DOHH2 (cell line): Measurements from ENCODE around the gene ABCB8.
A peak's percentile ranks its signal among the peaks of the same experiment; 100 is the strongest.

Source experiments
- CTCF ChIP-seq: fragments of 200-600 bp; sonication (generic); IDR thresholded peaks from one replicate; pipeline ENCODE4 v1.5.1; 2014; ENCODE audit warnings: antibody characterized with exemption, mild to moderate bottlenecking, low read depth, low read length; ENCODE audit not compliant: poor library complexity, severe bottlenecking
- EZH2phosphoT487 ChIP-seq: fragments of 200-600 bp; sonication (generic); IDR thresholded peaks from 2 replicates; pipeline ENCODE4 v1.6.1; 2017; ENCODE audit warnings: borderline replicate concordance, mild to moderate bottlenecking, antibody characterized with exemption, low read length, moderate library complexity, mixed read lengths

GRCh38 chr7:151017953-151018420 lies 10.3 kb upstream of the ABCB8 start:
- TF ChIP-seq CTCF (peak; percentile 100), EZH2phosphoT487 (no peak)
